ENCODE results near the gene NXNL2. TPM values are rescaled to one million over a fixed set of nuclear protein-coding genes. Genes with fewer than 3 reads are reported as not detected.

Gene NXNL2
- total RNA-seq, 1 donor from 2014 or later: not detected

GRCh38 chr9:88587885-88588649 lies 53.1 kb downstream of the NXNL2 start:
- DNase-seq (ENCODE audit: low spot score in 2 of 2): no peak
- no peaks in the 10 kb centered on the region for H3K4me1 ChIP-seq
- intact Hi-C loops (cut with DNase I): no loop called here
- TF ChIP-seq, protein P1, sequence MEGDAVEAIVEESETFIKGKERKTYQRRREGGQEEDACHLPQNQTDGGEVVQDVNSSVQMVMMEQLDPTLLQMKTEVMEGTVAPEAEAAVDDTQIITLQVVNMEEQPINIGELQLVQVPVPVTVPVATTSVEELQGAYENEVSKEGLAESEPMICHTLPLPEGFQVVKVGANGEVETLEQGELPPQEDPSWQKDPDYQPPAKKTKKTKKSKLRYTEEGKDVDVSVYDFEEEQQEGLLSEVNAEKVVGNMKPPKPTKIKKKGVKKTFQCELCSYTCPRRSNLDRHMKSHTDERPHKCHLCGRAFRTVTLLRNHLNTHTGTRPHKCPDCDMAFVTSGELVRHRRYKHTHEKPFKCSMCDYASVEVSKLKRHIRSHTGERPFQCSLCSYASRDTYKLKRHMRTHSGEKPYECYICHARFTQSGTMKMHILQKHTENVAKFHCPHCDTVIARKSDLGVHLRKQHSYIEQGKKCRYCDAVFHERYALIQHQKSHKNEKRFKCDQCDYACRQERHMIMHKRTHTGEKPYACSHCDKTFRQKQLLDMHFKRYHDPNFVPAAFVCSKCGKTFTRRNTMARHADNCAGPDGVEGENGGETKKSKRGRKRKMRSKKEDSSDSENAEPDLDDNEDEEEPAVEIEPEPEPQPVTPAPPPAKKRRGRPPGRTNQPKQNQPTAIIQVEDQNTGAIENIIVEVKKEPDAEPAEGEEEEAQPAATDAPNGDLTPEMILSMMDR (IDR thresholded peaks at IDR 0.05): no peak
- H3K27ac ChIP-seq: no peak overlapping the region
- no peaks in the 10 kb centered on the region for H3K27me3 ChIP-seq
- H3K36me3 ChIP-seq: no peaks in the 10 kb centered on the region
- H3K4me3 ChIP-seq: no peak overlapping the region
- no peaks in the 10 kb centered on the region for H3K9me3 ChIP-seq

DNA sequence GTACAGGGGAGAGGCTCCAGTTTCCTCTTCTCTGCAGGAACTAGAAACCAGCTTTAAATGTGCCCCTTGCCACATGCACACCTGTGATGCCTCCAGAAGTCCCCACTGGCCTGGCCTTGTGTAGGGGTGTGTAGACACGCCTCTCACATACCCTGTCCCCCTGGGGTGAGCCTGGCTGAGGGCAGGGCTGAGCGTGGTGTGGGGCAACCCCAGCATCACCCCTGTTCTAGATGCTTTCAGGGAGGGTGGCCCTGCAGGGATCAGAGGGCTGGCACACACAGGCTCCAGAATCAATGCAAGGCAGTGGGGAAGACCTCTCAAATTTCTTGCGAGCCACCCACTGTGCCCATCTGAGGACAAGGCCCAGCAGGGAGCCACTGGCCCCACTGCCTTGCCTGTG lies 54.7 kb downstream of the NXNL2 start:
- TF ChIP-seq, protein P1 (IDR thresholded peaks at IDR 0.05): no peak

DNA sequence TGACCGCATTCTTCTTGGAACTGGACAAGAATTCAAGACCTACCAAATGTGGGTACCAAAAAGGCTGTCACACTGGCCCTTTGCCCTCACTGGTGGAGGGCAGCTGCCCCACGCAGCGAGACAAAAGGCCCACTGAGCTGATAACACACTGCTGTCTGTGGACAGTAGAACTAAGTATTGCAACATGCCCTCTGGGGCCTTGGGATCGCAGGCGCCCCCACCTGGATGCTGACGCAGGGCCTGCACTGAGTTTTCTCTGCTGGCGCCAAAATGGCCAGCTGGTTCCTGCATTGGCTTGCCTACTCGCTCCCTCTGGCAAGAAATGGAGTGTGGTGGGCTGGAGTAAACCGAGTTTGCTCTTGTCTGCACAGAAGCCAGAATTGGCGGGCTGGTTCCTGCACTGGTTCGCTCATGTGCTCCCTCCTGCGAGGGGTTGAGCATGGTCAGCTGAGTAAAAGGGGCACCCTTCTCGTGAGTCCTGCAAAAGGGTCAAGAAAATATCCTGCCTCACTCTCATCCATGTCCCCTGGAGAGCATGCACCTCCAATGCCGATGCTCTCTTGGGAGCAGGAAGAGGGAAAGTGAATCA lies 55.7 kb downstream of the NXNL2 start:
- H3K9me3 ChIP-seq: no peaks in the 10 kb centered on the region
- no peaks in the 10 kb centered on the region for H3K27me3 ChIP-seq
- no peak overlapping the region for H3K4me3 ChIP-seq
- no peak for DNase-seq (ENCODE audit: low spot score in 2 of 2)
- no peak overlapping the region for H3K27ac ChIP-seq
- TF ChIP-seq, protein P1 (IDR thresholded peaks at IDR 0.05): no peak
- no peaks in the 10 kb centered on the region for H3K36me3 ChIP-seq
- H3K4me1 ChIP-seq: no peaks in the 10 kb centered on the region
- intact Hi-C loops (cut with DNase I): no loop called here

More for the DNA sequence above, 54.7 kb downstream of the NXNL2 start:
- Histone ChIP-seq H3K36me3 (no peaks in the 10 kb centered on the region), H3K27me3 (no peaks in the 10 kb centered on the region), H3K27ac (no peak overlapping the region), H3K9me3 (no peaks in the 10 kb centered on the region), H3K4me3 (no peak overlapping the region), H3K4me1 (no peaks in the 10 kb centered on the region)
- intact Hi-C loops (cut with DNase I): no loop called here
- DNase-seq (ENCODE audit: low spot score in 2 of 2): no peak

- H3K27me3 ChIP-seq: no peaks in the 10 kb centered on the region
- TF ChIP-seq, protein P1 (IDR thresholded peaks at IDR 0.05): peak; percentile 54 to 75 (median 68)
- no peak overlapping the region for H3K27ac ChIP-seq
- H3K4me1 ChIP-seq: no peaks in the 10 kb centered on the region
- intact Hi-C loops (cut with DNase I): loop anchor here (1.0 kb wide), 1 partner anchor 408 kb away; no protein-coding TSS in a partner anchor
- H3K4me3 ChIP-seq: no peak overlapping the region
- peaks cover 0 to 3% of the 10 kb centered on the region in 2 donors for H3K9me3 ChIP-seq
- DNase-seq (ENCODE audit: low spot score in 2 of 2): peak in 1 of 2 donors; percentile 80
- H3K36me3 ChIP-seq: no peaks in the 10 kb centered on the region
These were observed 58.7 kb downstream of the NXNL2 start for GRCh38 chr9:88593537-88594185.

Other genes with a start within 250 kb of the NXNL2 start
- gene SPIN1, start 146.7 kb upstream of the NXNL2 start, total RNA-seq: 11.6 TPM

Data from ascending aorta (tissue), 2 donors.